Natural killer cell (primary cell): ENCODE data around the gene B3GALT6. TPM values are rescaled to one million over a fixed set of nuclear protein-coding genes. Genes with fewer than 3 reads are reported as not detected.

ENCODE experiments used
- ATAC-seq, 3 donors: fragments of 150-1000 bp in 2 of 3; fragments of 200-7000 bp in 1 of 3; cut with Tn5 transposase; 1 replicate in 1 of 3; 2 replicates in 2 of 3; pipeline ENCODE4 v1.10.0; 2021; ENCODE audit warnings: mild to moderate bottlenecking in 2 of 3, moderate library complexity in 2 of 3
- DNase-seq, 2 donors: peaks; one replicate each; pipeline versions ENCODE4 v3.0.0 to v3.0.0-alpha.2; 2013 to 2021; ENCODE audit warnings: mixed read lengths in 1 of 2
- H3K27ac ChIP-seq: one replicate; pipeline ENCODE4 v1.5.1; 2013; ENCODE audit warnings: mild to moderate bottlenecking, low read length
- H3K27me3 ChIP-seq: one replicate; pipeline ENCODE4 v1.6.1; 2013; ENCODE audit warnings: low read length; ENCODE audit not compliant: control insufficient read depth, insufficient read depth
- H3K36me3 ChIP-seq: one replicate; pipeline ENCODE4 v1.6.1; 2013; ENCODE audit warnings: low read length; ENCODE audit not compliant: control insufficient read depth, insufficient read depth
- H3K4me1 ChIP-seq: one replicate; pipeline ENCODE4 v1.6.1; 2013; ENCODE audit warnings: low read length; ENCODE audit not compliant: control insufficient read depth, insufficient read depth
- H3K4me3 ChIP-seq: one replicate; pipeline ENCODE4 v1.5.1; 2013; ENCODE audit warnings: low read length
- H3K9me3 ChIP-seq: one replicate; pipeline ENCODE4 v1.6.1; 2013; ENCODE audit warnings: low read length; ENCODE audit not compliant: control insufficient read depth, insufficient read depth
- H3K27ac Mint-ChIP-seq, 2 donors: one replicate each; pipeline ENCODE4 v1.8.0; 2022; ENCODE audit warnings: mild to moderate bottlenecking in 2 of 2, mixed read lengths in 2 of 2, moderate library complexity in 1 of 2
- H3K27me3 Mint-ChIP-seq, 2 donors: one replicate each; pipeline ENCODE4 v1.8.0; 2022; ENCODE audit warnings: low read depth in 2 of 2, mixed read lengths in 2 of 2
- H3K36me3 Mint-ChIP-seq: one replicate; pipeline ENCODE4 v1.8.0; 2022; ENCODE audit warnings: mixed read lengths
- H3K4me1 Mint-ChIP-seq, 2 donors: one replicate each; pipeline ENCODE4 v1.8.0; 2022; ENCODE audit warnings: mixed read lengths in 2 of 2
- H3K4me3 Mint-ChIP-seq: one replicate; pipeline ENCODE4 v1.8.0; 2022; ENCODE audit warnings: mild to moderate bottlenecking, moderate library complexity, mixed read lengths
- H3K9me3 Mint-ChIP-seq, 2 donors: one replicate each; pipeline ENCODE4 v1.8.0; 2022; ENCODE audit warnings: mixed read lengths in 2 of 2
- WGBS: methylation state at CpG from one replicate; pipeline ENCODE4 v1.1.7; 2013; ENCODE audit warnings: missing lambda C conversion rate; ENCODE audit not compliant: insufficient coverage; 5-methylcytosine and 5-hydroxymethylcytosine counted together
- intact Hi-C: fragments of 100-400 bp; cut with micrococcal nuclease; formaldehyde crosslinking; loops from one replicate; pipeline ENCODE4 v1.14.2; 2022
- total RNA-seq, 4 donors: library from RNA; stranded (reverse); fragments of 120-200 nt in 1 of 4; gene quantifications; one replicate each; pipeline versions ENCODE4 v1.2.3 to v1.2.4, GENCODE V29; 2013 to 2022
- TF ChIP-seq, protein P1 (sequence below): fragments of 200-600 bp; IDR thresholded peaks from one replicate; pipeline ENCODE4 v1.8.0; 2022; ENCODE audit warnings: antibody characterized with exemption

B3GALT6 gene
- total RNA-seq, 3 donors from 2014 or later (not counting 1 experiment from before 2014, with no cell fraction given), result 13.7 to 16.5 (median 16.3) TPM

- peak overlapping the region; percentile 93 to 98 for H3K27ac Mint-ChIP-seq
- Histone ChIP-seq H3K27me3 (no peaks in the 10 kb centered on the region), H3K36me3 (no peaks in the 10 kb centered on the region), H3K4me1 (peaks cover 95% of the 10 kb centered on the region), H3K4me3 (peak overlapping the region; percentile 23), H3K27ac (peak overlapping the region; percentile 85), H3K9me3 (no peaks in the 10 kb centered on the region)
- ATAC-seq (peak; percentile 2 to 11 (median 9)), DNase-seq (peak; percentile 53 to 74)
- intact Hi-C loops, result loop anchor here (2.0 to 5.0 kb wide), 2 partner anchors 14 to 37 kb away; partner anchors contain the start of gene TTLL10
- H3K4me3 Mint-ChIP-seq, result peak overlapping the region; percentile 93
- WGBS, result 11% methylated on average over 38 of the region's 38 CpGs
- H3K27me3 Mint-ChIP-seq, result no peaks in the 10 kb centered on the region
- no peaks in the 10 kb centered on the region for H3K9me3 Mint-ChIP-seq
- no peaks in the 10 kb centered on the region for H3K36me3 Mint-ChIP-seq
- TF ChIP-seq, protein P1, sequence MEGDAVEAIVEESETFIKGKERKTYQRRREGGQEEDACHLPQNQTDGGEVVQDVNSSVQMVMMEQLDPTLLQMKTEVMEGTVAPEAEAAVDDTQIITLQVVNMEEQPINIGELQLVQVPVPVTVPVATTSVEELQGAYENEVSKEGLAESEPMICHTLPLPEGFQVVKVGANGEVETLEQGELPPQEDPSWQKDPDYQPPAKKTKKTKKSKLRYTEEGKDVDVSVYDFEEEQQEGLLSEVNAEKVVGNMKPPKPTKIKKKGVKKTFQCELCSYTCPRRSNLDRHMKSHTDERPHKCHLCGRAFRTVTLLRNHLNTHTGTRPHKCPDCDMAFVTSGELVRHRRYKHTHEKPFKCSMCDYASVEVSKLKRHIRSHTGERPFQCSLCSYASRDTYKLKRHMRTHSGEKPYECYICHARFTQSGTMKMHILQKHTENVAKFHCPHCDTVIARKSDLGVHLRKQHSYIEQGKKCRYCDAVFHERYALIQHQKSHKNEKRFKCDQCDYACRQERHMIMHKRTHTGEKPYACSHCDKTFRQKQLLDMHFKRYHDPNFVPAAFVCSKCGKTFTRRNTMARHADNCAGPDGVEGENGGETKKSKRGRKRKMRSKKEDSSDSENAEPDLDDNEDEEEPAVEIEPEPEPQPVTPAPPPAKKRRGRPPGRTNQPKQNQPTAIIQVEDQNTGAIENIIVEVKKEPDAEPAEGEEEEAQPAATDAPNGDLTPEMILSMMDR, result no peak
- H3K4me1 Mint-ChIP-seq, result peaks cover 15 to 44% of the 10 kb centered on the region in 2 donors
Observed at GRCh38 chr1:1208713-1209433, 23.2 kb upstream of the B3GALT6 start.

DNA sequence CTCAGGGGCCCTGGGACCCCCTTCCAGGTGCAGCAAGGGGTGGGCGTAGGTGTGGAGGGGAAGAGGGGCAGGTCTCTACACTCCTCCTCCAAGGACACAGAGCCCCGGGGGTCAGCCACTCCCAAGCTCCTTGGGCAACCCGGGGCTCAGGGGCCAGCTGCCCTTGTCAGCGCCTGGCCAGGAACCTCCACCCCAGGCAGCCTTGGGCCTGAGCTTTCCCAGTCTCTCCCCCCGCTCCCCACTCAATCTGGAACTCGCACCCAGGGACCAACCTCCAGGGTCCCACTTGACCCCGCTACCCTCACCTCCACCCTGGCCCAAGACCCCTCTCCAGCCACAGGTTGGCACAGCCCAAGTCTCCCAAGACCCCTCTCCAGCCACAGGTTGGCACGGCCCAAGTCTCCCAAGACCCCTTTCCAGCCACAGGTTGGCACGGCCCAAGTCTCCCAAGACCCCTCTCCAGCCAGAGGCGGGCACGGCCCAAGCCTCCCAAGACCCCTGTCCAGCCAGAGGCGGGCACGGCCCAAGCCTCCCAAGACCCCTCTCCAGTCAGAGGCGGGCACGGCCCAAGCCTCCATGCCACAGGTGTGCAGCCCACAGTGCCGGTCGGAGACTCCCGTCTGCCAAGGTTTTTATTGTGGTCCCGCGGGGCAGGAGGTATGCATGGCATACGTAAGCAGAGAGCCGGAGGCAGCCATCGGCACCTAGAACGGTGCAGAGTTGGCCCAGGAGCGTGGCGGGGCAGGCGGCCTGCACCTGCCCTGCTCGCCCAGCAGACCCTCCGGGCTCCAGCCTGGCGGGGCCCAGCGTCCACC, 21.1 kb upstream of the B3GALT6 start:
- H3K4me3 Mint-ChIP-seq, result peak overlapping the region; percentile 40
- peaks cover 15 to 60% of the 10 kb centered on the region in 2 donors for H3K4me1 Mint-ChIP-seq
- DNase-seq (peak in 1 of 2 donors; percentile 17), ATAC-seq (no peak)
- H3K9me3 ChIP-seq, result no peaks in the 10 kb centered on the region
- H3K27ac Mint-ChIP-seq, result peak overlapping the region; percentile 66 to 98
- no peaks in the 10 kb centered on the region for H3K27me3 Mint-ChIP-seq
- H3K4me1 ChIP-seq, result peaks cover 99% of the 10 kb centered on the region
- no peak overlapping the region for H3K4me3 ChIP-seq
- H3K27me3 ChIP-seq, result no peaks in the 10 kb centered on the region
- intact Hi-C loops, result no loop called here
- H3K36me3 ChIP-seq, result no peaks in the 10 kb centered on the region
- TF ChIP-seq, protein P1, result no peak
- no peak overlapping the region for H3K27ac ChIP-seq
- no peaks in the 10 kb centered on the region for H3K9me3 Mint-ChIP-seq
- no peaks in the 10 kb centered on the region for H3K36me3 Mint-ChIP-seq
- WGBS, result 96% methylated on average over 30 of the region's 31 CpGs

DNA sequence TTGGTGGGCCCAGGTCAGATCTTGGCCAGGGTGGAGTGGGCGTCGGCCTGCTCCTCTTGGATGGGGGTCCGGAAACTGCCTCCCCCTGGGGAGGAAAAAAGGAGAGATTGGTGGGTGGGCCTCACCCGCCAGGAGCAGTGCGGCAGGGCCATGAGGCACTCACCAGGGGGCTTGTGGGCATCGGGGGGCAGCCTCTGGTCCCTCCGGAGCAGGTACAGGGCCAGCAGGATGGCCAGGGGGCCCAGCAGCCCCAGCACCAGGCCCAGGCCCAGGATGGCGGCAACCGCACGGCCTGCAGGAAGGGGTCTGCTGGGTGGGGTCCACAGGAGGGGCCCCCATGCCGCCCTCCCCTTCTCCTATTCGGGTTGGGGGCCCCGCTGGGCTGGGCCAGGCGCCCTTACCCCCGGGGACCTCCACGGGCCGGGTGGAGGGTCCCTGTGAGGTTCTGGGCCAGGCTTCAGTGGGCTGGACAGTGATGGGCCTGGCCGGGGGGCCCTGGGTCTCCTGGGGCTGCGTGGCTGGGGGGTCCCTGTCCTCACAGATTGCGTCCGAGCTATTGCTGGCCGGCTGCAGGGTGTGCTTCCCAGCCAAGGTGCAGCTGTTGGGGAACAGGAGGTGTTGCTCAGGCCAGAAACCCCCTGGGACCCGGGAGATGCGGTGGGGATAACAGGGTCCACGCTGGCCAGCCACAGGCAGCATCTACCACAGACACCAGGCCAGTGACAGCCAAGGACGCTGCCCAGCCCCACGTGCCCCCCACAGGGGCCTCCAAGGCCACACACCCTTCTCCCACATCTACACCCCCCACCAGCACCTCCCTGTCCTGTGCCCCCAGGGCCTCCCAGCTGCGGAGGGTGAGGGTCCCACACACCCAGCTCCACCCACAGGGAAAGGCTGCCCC, 20.2 kb upstream of the B3GALT6 start:
- Mint-ChIP-seq H3K27me3 (no peaks in the 10 kb centered on the region), H3K4me3 (peak overlapping the region; percentile 49), H3K4me1 (peaks cover 22 to 63% of the 10 kb centered on the region in 2 donors), H3K36me3 (no peaks in the 10 kb centered on the region), H3K9me3 (no peaks in the 10 kb centered on the region), H3K27ac (peak overlapping the region; percentile 98)
- H3K4me3 ChIP-seq, result no peak overlapping the region
- intact Hi-C loops, result no loop called here
- peaks cover 5% of the 10 kb centered on the region for H3K36me3 ChIP-seq
- peaks cover 100% of the 10 kb centered on the region for H3K4me1 ChIP-seq
- no peak for DNase-seq
- TF ChIP-seq, protein P1, result no peak
- no peaks in the 10 kb centered on the region for H3K9me3 ChIP-seq
- no peaks in the 10 kb centered on the region for H3K27me3 ChIP-seq
- ATAC-seq, result no peak
- 86% methylated on average over 28 of the region's 28 CpGs for WGBS
- H3K27ac ChIP-seq, result peak overlapping the region; percentile 90
